ENCODE results near the gene DLG5.

- TF ChIP-seq, protein P1, sequence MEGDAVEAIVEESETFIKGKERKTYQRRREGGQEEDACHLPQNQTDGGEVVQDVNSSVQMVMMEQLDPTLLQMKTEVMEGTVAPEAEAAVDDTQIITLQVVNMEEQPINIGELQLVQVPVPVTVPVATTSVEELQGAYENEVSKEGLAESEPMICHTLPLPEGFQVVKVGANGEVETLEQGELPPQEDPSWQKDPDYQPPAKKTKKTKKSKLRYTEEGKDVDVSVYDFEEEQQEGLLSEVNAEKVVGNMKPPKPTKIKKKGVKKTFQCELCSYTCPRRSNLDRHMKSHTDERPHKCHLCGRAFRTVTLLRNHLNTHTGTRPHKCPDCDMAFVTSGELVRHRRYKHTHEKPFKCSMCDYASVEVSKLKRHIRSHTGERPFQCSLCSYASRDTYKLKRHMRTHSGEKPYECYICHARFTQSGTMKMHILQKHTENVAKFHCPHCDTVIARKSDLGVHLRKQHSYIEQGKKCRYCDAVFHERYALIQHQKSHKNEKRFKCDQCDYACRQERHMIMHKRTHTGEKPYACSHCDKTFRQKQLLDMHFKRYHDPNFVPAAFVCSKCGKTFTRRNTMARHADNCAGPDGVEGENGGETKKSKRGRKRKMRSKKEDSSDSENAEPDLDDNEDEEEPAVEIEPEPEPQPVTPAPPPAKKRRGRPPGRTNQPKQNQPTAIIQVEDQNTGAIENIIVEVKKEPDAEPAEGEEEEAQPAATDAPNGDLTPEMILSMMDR (IDR thresholded peaks at IDR 0.05; ENCODE audit: insufficient read depth, low read length, poor library complexity, severe bottlenecking): no peak
- no peak for TF ChIP-seq EZH2phosphoT487 (conservative IDR thresholded peaks at IDR 0.05; ENCODE audit: low read length)
Observed at GRCh38 chr10:77806511-77807157, 119.9 kb downstream of the DLG5 start.

All from SU-DHL-6 (cell line).